ENCODE results near the gene DZIP3.

DZIP3 gene

GRCh38 chr3:108705045-108705444 lies 115.5 kb downstream of the DZIP3 start:
- no peak for DNase-seq (ENCODE audit: low read depth)

- DNase-seq (ENCODE audit: low read depth) = no peak
These were observed 123.5 kb downstream of the DZIP3 start for GRCh38 chr3:108713009-108713516.

- no peak for DNase-seq (ENCODE audit: low read depth)
These were observed 124.3 kb downstream of the DZIP3 start for GRCh38 chr3:108713816-108714215.

GRCh38 chr3:108718454-108718853 lies 128.9 kb downstream of the DZIP3 start:
- no peak for DNase-seq (ENCODE audit: low read depth)

GRCh38 chr3:108719178-108719806 lies 129.8 kb downstream of the DZIP3 start:
- DNase-seq (ENCODE audit: low read depth) = no peak

GRCh38 chr3:108722724-108723123 lies 133.2 kb downstream of the DZIP3 start:
- no peak for DNase-seq (ENCODE audit: low read depth)

- no peak for DNase-seq (ENCODE audit: low read depth)
These were observed 134.6 kb downstream of the DZIP3 start for GRCh38 chr3:108724101-108724500.

DNA sequence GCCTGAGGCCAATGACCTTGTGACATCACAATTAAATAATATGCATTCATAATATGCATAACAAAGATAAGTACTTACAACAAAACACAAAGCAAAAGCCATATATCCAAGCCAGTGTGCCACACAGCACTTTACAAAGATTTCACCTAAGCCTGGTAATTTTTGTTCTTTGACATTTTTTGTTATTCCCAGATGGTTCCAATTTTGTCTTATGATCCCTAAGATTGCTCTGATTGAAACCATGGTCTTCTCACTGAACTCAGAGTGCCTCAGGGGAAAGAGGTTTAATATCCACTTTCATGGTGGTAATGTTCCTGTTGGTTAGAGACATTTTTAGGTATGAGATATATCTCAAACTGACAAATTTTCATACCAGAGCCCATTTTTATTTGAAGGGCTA lies 138.6 kb downstream of the DZIP3 start:
- DNase-seq (ENCODE audit: low read depth) = no peak

DNA sequence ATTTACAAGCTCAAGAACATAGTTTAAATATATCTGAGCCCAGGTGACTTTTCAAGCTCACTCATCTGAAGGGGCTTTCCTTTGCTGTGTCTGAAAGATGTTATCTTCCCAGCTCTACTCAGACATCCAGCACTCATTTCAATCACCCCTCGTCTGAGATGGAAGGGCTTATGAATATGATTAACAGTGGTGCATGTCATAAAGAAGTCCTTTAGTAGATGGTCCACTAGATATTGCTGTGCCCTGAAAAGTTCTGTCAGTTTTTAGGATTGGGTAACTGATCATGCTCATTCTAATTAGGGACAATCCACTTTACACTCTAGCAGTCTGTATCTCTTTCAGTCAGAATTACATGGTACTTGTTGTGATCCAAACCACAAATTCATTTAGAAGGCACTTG lies 139.4 kb downstream of the DZIP3 start:
- DNase-seq (ENCODE audit: low read depth) = no peak

DNA sequence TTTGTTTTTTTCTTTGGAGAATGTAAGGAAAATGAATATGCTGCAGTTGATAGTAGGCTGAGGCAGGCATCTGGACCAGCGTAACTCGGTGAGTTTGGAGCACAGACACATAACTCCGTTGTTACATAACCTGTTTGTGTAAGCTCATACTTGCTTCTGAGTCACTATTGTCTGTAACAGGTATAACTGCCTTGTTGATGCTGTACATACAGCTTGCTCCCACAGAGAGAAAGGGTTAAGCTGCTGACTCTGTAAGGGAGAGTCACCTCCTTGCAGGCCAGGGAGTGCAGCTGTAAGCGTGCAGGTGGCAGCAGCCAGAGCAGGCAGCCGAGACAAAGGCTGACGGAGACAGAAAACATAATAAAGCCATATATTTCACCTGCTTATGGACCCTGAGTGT lies 147.3 kb downstream of the DZIP3 start:
- no peak for DNase-seq (ENCODE audit: low read depth)

DNA sequence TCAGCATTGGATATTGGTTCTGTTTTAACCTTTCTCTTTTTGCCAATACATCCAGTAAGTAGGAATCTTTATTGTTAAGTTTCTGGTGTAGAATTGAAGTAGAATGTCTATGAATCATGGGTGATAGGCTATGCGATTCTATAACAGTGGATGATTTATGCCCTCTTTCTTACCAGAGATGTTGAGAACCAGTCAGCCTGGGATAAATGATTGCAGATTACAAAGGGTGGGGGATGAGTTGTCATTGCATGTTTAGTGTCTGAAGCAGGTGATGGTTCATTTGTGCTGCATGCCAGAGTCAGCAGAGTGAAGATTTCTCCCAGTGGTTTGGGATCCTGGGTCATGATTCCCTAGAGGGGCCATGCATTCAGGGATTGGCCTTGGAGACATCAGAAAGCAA lies 153.4 kb downstream of the DZIP3 start:
- DNase-seq (ENCODE audit: low read depth) = no peak
